Measurements from ENCODE around the gene ACSF3.

DNA sequence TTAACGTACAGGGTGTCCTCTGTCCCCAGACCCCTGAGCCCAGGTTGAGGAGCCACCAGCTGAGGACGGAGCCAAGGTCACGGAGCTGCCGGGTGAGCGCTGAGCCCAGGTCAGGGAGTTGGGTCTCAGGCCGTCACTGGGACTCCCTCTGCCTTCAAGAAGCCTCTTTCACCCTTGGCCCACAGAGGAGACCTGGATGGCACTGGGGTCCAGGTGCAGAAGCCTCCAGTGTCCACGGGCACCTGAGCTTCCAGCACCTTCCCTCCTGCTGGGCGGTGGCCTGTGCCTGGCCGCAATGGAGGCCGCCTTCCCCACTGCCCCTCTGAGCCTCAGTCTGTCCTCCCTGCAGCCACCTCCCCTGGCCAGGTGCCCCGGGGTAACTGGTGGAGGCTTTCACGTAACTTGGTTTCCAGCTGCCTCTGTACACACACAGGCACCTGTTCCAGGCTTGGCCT lies 46.3 kb downstream of the ACSF3 start:
- TF ChIP-seq RAD21 (IDR thresholded peaks at IDR 0.05; ENCODE audit: low read depth) (no peak), CTCF (IDR thresholded peaks at IDR 0.05 in 2 of 3, conservative IDR thresholded peaks at IDR 0.05 in 1 of 3; ENCODE audit: borderline replicate concordance in 1 of 3, insufficient read depth in 1 of 3, low read depth in 2 of 3, low read length in 2 of 3) (no peak), SRF (IDR thresholded peaks at IDR 0.05; ENCODE audit: low read depth) (no peak), POLR2A (IDR thresholded peaks at IDR 0.05; ENCODE audit: borderline replicate concordance, extremely low read depth, insufficient read depth, insufficient read length) (no peak), JUND (IDR thresholded peaks at IDR 0.05) (no peak), SP1 (IDR thresholded peaks at IDR 0.05; ENCODE audit: low read depth) (no peak), SIN3A (IDR thresholded peaks at IDR 0.05; ENCODE audit: low read depth) (no peak)
- TF ChIP-seq, protein P1, sequence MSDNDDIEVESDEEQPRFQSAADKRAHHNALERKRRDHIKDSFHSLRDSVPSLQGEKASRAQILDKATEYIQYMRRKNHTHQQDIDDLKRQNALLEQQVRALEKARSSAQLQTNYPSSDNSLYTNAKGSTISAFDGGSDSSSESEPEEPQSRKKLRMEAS (IDR thresholded peaks at IDR 0.05), result no peak
